SU-DHL-6 (cell line): ENCODE results near the gene SLC25A28.

Experiments used
- H2AFZ ChIP-seq: fragments of 200-600 bp; sonication (generic); 2 replicates; pipeline ENCODE4 v1.6.1; 2014; ENCODE audit warnings: low read depth, mild to moderate bottlenecking, moderate library complexity, mixed read lengths, antibody characterized with exemption, low read length; ENCODE audit not compliant: severe bottlenecking
- H3F3A ChIP-seq: fragments of 200-600 bp; shearing (Covaris generic); 2 replicates; pipeline ENCODE4 v1.6.0; 2016; ENCODE audit warnings: antibody characterized with exemption, mild to moderate bottlenecking; ENCODE audit not compliant: insufficient read depth
- H3K27ac ChIP-seq: fragments of 200-600 bp; sonication (generic); 2 replicates; pipeline ENCODE4 v1.5.1; 2016; ENCODE audit warnings: low read depth, mild to moderate bottlenecking, low read length, moderate library complexity, mixed read lengths
- H3K27me3 ChIP-seq: fragments of 200-600 bp; sonication (generic), shearing (Covaris generic); 2 replicates; pipeline ENCODE4 v1.6.0; 2014; ENCODE audit warnings: mild to moderate bottlenecking, low read length
- H3K36me3 ChIP-seq: fragments of 200-600 bp; sonication (generic); 2 replicates; pipeline ENCODE4 v1.6.1; 2014; ENCODE audit warnings: mild to moderate bottlenecking, low read length, mixed read lengths
- H3K4me2 ChIP-seq: fragments of 300-600, 200-600 bp; shearing (Covaris generic), sonication (generic); 2 replicates; pipeline ENCODE4 v1.6.0; 2014; ENCODE audit warnings: low read length, low read depth, mild to moderate bottlenecking; ENCODE audit not compliant: poor library complexity, severe bottlenecking
- H3K4me3 ChIP-seq: fragments of 200-600 bp; sonication (generic); 2 replicates; pipeline ENCODE4 v1.5.1; 2014; ENCODE audit warnings: antibody characterized with exemption, low read length, mild to moderate bottlenecking, mixed read lengths; ENCODE audit not compliant: insufficient read depth, poor library complexity, severe bottlenecking
- H3K79me2 ChIP-seq: fragments of 200-600 bp; sonication (generic); 2 replicates; pipeline ENCODE4 v1.6.1; 2014; ENCODE audit warnings: mild to moderate bottlenecking, low read length, moderate library complexity; ENCODE audit not compliant: insufficient read depth
- H3K9ac ChIP-seq: fragments of 200-600 bp; sonication (generic); 2 replicates; pipeline ENCODE4 v1.7.0; 2014; ENCODE audit warnings: mild to moderate bottlenecking, low read length
- H3K9me2 ChIP-seq: fragments of 200-600 bp; sonication (generic); replicated peaks from 2 replicates; pipeline ENCODE4 v1.6.1; 2014; ENCODE audit warnings: low read length; ENCODE audit not compliant: insufficient read depth
- H3K9me3 ChIP-seq: fragments of 200-600 bp; sonication (generic); 2 replicates; pipeline ENCODE4 v1.6.1; 2014; ENCODE audit warnings: low read length, mixed read lengths; ENCODE audit not compliant: insufficient read depth
- H4K20me1 ChIP-seq: fragments of 200-600 bp; sonication (generic); 2 replicates; pipeline ENCODE4 v1.6.1; 2014; ENCODE audit warnings: low read depth, mild to moderate bottlenecking, antibody characterized with exemption, low read length, moderate library complexity, mixed read lengths
- CTCF ChIP-seq: fragments of 200-600 bp; sonication (generic); IDR thresholded peaks from one replicate; pipeline ENCODE4 v1.5.1; 2017; ENCODE audit warnings: antibody characterized with exemption, mild to moderate bottlenecking, low read length, moderate library complexity; ENCODE audit not compliant: insufficient read depth, poor library complexity, severe bottlenecking
- EZH2phosphoT487 ChIP-seq: fragments of 200-600 bp; sonication (generic), shearing (Covaris generic); conservative IDR thresholded peaks from 2 replicates; pipeline ENCODE4 v1.6.1; 2018; ENCODE audit warnings: mild to moderate bottlenecking, antibody characterized with exemption, low read length, moderate library complexity, mixed read lengths

SLC25A28 gene

GRCh38 chr10:99595236-99595635, 25.0 kb downstream of the SLC25A28 start:
- no peaks in the 10 kb centered on the region for H3K9me2 ChIP-seq
- H3K9ac ChIP-seq = no peak overlapping the region
- H2AFZ ChIP-seq = no peak overlapping the region
- no peak overlapping the region for H3K4me3 ChIP-seq
- H3K36me3 ChIP-seq = no peaks in the 10 kb centered on the region
- H3K27ac ChIP-seq = no peak overlapping the region
- H3K79me2 ChIP-seq = no peaks in the 10 kb centered on the region
- no peaks in the 10 kb centered on the region for H3K9me3 ChIP-seq
- no peak overlapping the region for H3K4me2 ChIP-seq
- H4K20me1 ChIP-seq = no peaks in the 10 kb centered on the region
- no peak for TF ChIP-seq CTCF
- no peaks in the 10 kb centered on the region for H3F3A ChIP-seq
- no peaks in the 10 kb centered on the region for H3K27me3 ChIP-seq

- Histone ChIP-seq H3K36me3 (no peaks in the 10 kb centered on the region), H3K27ac (no peak overlapping the region), H3F3A (no peaks in the 10 kb centered on the region), H3K4me2 (no peak overlapping the region), H3K9me2 (no peaks in the 10 kb centered on the region), H2AFZ (no peak overlapping the region), H3K9me3 (no peaks in the 10 kb centered on the region), H3K79me2 (no peaks in the 10 kb centered on the region), H3K9ac (no peak overlapping the region), H3K27me3 (no peaks in the 10 kb centered on the region), H3K4me3 (no peak overlapping the region), H4K20me1 (no peaks in the 10 kb centered on the region)
- TF ChIP-seq CTCF = no peak
- no peak for TF ChIP-seq EZH2phosphoT487
These were observed 26.9 kb downstream of the SLC25A28 start for GRCh38 chr10:99593312-99593711.

DNA sequence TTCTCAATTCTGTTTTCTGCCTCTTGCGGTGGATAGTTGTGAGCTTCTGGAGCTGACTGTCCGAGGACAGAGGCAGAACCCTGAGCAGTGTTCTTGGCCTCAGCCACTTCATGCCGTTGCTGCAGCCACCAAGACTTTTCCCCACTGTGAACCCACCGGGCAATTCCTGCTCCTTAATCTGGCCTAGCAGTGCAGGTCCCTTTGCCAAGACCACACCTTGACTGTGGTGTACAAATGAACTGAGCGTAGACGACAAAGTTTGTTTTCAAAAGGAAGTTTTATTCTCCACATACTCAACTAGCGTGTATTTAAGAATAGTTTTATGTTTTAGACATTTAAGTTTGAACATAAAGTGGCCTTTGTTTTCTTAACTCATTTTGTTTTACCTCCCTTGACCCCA, 29.4 kb downstream of the SLC25A28 start:
- H3K9me3 ChIP-seq = no peaks in the 10 kb centered on the region
- H2AFZ ChIP-seq = no peak overlapping the region
- no peaks in the 10 kb centered on the region for H3K9me2 ChIP-seq
- H3K27ac ChIP-seq = no peak overlapping the region
- H3K4me3 ChIP-seq = no peak overlapping the region
- no peaks in the 10 kb centered on the region for H3K36me3 ChIP-seq
- no peaks in the 10 kb centered on the region for H4K20me1 ChIP-seq
- no peak for TF ChIP-seq CTCF
- TF ChIP-seq EZH2phosphoT487 = no peak
- no peak overlapping the region for H3K9ac ChIP-seq
- no peaks in the 10 kb centered on the region for H3K27me3 ChIP-seq
- H3K4me2 ChIP-seq = no peak overlapping the region
- H3F3A ChIP-seq = no peaks in the 10 kb centered on the region
- H3K79me2 ChIP-seq = no peaks in the 10 kb centered on the region

- H2AFZ ChIP-seq = no peak overlapping the region
- no peak overlapping the region for H3K4me3 ChIP-seq
- no peaks in the 10 kb centered on the region for H3F3A ChIP-seq
- H3K36me3 ChIP-seq = no peaks in the 10 kb centered on the region
- no peak overlapping the region for H3K9ac ChIP-seq
- H3K27ac ChIP-seq = no peak overlapping the region
- H3K27me3 ChIP-seq = no peaks in the 10 kb centered on the region
- TF ChIP-seq CTCF (no peak), EZH2phosphoT487 (no peak)
- no peaks in the 10 kb centered on the region for H3K79me2 ChIP-seq
- H3K9me3 ChIP-seq = no peaks in the 10 kb centered on the region
- H3K4me2 ChIP-seq = no peak overlapping the region
- no peaks in the 10 kb centered on the region for H3K9me2 ChIP-seq
- no peaks in the 10 kb centered on the region for H4K20me1 ChIP-seq
These were observed 36.6 kb downstream of the SLC25A28 start for GRCh38 chr10:99583687-99584086.
